NCI-H748 (cell line): ENCODE measurements around the gene NPIPB9.
A peak's percentile ranks its signal among the peaks of the same experiment; 100 is the strongest.

Source experiments
- DNase-seq: peaks from one replicate; lab custom pipeline; 2025; ENCODE audit not compliant: unreplicated experiment; lab: John Stamatoyannopoulos, UW

Gene NPIPB9

DNA sequence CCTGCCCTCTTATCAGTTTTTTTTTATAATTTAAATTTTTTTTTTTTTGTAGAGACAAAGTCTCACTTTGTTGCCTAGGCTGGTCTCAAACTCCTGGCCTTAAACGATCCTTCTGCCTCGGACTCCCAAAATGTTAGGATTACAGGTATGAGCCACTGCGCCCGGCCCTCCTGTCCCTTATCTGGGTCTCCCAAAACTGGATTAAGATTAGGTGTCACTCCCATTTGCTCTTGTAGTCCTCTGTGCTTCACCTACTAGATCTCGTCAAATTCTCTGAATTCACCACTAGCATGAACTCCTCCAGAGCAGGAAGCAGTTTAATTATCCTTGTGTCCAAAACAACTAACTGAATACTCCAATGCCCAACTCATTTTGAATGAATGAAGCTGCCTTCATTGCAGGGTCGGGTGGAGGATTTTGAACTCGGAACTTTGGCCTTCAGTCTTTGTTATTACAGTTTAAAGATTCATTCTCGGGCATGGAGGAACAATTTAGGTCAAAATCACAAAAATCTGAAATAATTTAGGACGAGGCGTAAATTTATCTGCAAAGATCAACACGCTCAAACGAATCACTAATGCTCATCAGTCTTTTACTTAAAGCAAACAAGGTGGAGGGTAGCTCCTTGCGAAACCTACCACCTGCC is 70.4 kb downstream of the NPIPB9 start:
- DNase-seq = peak; percentile 14
